RWPE2 (cell line): Measurements from ENCODE around the gene SP140.

Source experiments
- ATAC-seq: fragments of 200-7000 bp; cut with Tn5 transposase; 3 replicates; pipeline ENCODE4 v1.9.1; 2021; ENCODE audit warnings: low read depth
- DNase-seq: peaks from one replicate; pipeline ENCODE4 v3.0.0-alpha.2; 2020; ENCODE audit warnings: low spot score
- H3K27ac ChIP-seq: fragments of 450-650 bp; 2 replicates; pipeline ENCODE4 v1.5.1; 2017; ENCODE audit warnings: mild to moderate bottlenecking; ENCODE audit not compliant: poor library complexity, severe bottlenecking
- H3K27me3 ChIP-seq: fragments of 250-450 bp; sonication (Bioruptor Pico); 2 replicates; pipeline ENCODE4 v1.5.1; 2021; ENCODE audit warnings: mild to moderate bottlenecking, moderate library complexity; ENCODE audit not compliant: insufficient read depth, poor library complexity, severe bottlenecking
- H3K36me3 ChIP-seq: fragments of 250-450 bp; sonication (Bioruptor Pico); 2 replicates; pipeline ENCODE4 v1.5.1; 2020; ENCODE audit warnings: low read depth, mild to moderate bottlenecking, moderate library complexity
- H3K4me1 ChIP-seq: fragments of 250-450 bp; sonication (Bioruptor Pico); 2 replicates; pipeline ENCODE4 v1.5.1; 2021; ENCODE audit warnings: mild to moderate bottlenecking, moderate library complexity; ENCODE audit not compliant: insufficient read depth, poor library complexity, severe bottlenecking
- H3K4me3 ChIP-seq: fragments of 250-450 bp; sonication (Bioruptor Pico); 2 replicates; pipeline ENCODE4 v1.5.1; 2021; ENCODE audit warnings: mild to moderate bottlenecking, moderate library complexity; ENCODE audit not compliant: severe bottlenecking
- H3K9me3 ChIP-seq: fragments of 250-450 bp; sonication (Bioruptor Pico); 2 replicates; pipeline ENCODE4 v1.5.1; 2021; ENCODE audit warnings: mild to moderate bottlenecking, moderate library complexity; ENCODE audit not compliant: severe bottlenecking
- CTCF ChIP-seq: fragments of 450-650 bp; IDR thresholded peaks from one replicate; pipeline ENCODE4 v1.5.1; 2017; ENCODE audit warnings: mild to moderate bottlenecking, moderate library complexity; ENCODE audit not compliant: poor library complexity, severe bottlenecking

SP140 gene

DNA sequence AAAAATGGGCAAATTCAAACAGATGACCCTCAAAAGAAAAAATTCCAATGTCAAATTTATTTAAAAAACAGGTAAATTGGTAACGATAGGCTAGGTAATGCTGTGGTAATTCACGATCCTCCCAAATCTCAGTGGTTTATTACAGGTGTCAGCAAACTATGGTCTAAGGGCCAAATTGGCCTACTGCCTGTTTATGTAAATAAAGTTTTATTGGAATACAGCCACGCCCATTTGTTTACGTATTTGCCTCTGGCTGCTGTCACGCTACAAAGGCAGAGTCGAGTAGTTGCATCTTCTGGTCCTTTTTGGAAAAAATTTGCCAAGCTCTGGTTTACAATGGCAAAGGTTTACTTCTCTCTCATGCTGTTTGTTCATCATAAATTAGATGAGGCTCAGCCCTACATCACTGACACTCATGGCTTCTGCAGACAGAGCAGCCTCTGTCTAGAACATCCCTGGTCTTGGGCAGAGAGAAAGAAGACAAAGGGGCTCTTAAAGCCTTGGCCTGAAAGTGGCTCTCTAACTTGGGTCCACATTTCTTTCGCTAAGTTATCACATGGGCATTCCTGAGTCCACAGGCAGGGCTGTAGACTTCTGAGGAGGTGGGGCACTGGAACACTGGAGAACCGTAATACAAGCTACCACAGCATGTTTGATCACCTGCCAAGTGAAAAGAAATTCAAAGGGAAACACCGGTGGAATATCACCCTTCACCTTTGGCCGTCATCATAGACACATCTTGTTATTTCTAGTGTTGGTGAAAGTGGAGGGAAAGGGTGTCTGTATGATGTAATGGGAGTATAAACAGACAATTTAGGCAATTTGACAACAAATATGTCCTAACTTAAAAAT lies 40.6 kb upstream of the SP140 start:
- Histone ChIP-seq H3K27ac (no peak overlapping the region), H3K4me1 (no peaks in the 10 kb centered on the region), H3K36me3 (no peaks in the 10 kb centered on the region), H3K4me3 (no peak overlapping the region), H3K9me3 (no peaks in the 10 kb centered on the region), H3K27me3 (no peaks in the 10 kb centered on the region)
- DNase-seq (no peak), ATAC-seq (no peak)
- TF ChIP-seq CTCF, result no peak

GRCh38 chr2:230202430-230203109 lies 23.0 kb upstream of the SP140 start:
- no peak for TF ChIP-seq CTCF
- DNase-seq, result no peak
- H3K36me3 ChIP-seq, result peaks cover 12% of the 10 kb centered on the region
- no peak for ATAC-seq
- H3K9me3 ChIP-seq, result no peaks in the 10 kb centered on the region
- no peak overlapping the region for H3K27ac ChIP-seq
- H3K4me3 ChIP-seq, result no peak overlapping the region
- H3K4me1 ChIP-seq, result no peaks in the 10 kb centered on the region
- H3K27me3 ChIP-seq, result no peaks in the 10 kb centered on the region

DNA sequence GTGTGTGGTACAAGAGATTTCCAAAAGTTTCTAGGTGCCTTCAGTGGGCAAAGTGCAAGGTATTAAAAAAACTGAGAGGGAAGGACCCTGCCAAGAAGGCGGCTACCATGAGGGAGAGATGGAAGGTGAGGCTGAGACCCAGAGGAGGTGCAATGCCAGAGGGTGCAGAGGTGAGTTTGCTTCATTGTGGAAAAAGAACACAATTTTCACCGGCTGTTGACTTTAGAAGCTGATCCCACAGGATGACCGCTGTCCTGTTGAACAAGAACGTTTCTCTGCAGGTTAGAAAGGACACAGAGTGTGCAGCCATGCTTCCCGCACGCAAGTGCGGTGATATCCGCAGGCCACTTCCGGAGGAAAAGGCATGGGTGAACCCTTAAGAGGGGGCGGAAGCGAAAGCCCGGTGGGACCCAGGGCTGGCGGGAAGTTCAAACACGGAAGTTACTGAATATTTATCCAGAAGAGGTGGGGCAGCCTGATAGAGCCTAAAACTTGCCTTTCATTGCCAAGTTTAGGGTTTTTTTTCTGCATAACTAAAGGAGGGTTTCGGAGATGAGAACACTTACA lies 22.3 kb upstream of the SP140 start:
- H3K27ac ChIP-seq, result no peak overlapping the region
- no peak for DNase-seq
- H3K9me3 ChIP-seq, result no peaks in the 10 kb centered on the region
- no peaks in the 10 kb centered on the region for H3K4me1 ChIP-seq
- H3K27me3 ChIP-seq, result no peaks in the 10 kb centered on the region
- no peak overlapping the region for H3K4me3 ChIP-seq
- peaks cover 18% of the 10 kb centered on the region for H3K36me3 ChIP-seq
- ATAC-seq, result no peak
- no peak for TF ChIP-seq CTCF

DNA sequence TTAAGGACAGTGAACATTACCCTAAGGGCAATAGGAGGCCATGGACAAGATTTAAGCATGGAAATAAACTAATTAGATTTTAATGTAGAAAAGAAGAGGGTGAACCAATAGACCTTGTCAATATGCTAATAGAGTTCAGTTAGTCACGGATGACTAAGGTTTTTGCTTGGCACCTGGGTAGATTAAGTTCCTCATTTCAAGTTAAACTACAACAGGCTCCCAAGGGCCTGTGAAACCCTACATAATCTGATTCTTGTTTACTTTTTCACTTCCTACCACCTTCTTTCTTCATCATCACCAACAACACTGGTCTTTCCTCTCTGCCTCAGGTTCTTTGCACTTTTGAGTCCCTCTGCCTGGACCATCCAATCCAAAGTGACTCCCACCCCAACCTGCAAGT lies 20.5 kb upstream of the SP140 start:
- Histone ChIP-seq H3K9me3 (no peaks in the 10 kb centered on the region), H3K36me3 (peaks cover 28% of the 10 kb centered on the region), H3K4me1 (no peaks in the 10 kb centered on the region), H3K4me3 (no peak overlapping the region), H3K27ac (no peak overlapping the region), H3K27me3 (no peaks in the 10 kb centered on the region)
- DNase-seq (no peak), ATAC-seq (no peak)
- no peak for TF ChIP-seq CTCF
